GM19023 (cell line): Measurements from ENCODE around the gene SMARCC1.
"Not testable (repeated sequence)": the region's sequence is repeated elsewhere in the genome, so short reads cannot be mapped to it uniquely, and the experiment has no call there.

Experiments
- ATAC-seq: cut with Tn5 transposase; IDR thresholded peaks from one replicate; pipeline ENCODE4 v1.9.1; 2021; ENCODE audit warnings: mild to moderate bottlenecking, moderate library complexity; ENCODE audit not compliant: unreplicated experiment

SMARCC1 gene

GRCh38 chr3:47772047-47772446 is 9.6 kb downstream of the SMARCC1 start:
- no peak for ATAC-seq

GRCh38 chr3:47766186-47766585 is 15.5 kb downstream of the SMARCC1 start:
- no peak for ATAC-seq

GRCh38 chr3:47762233-47762632 is 19.5 kb downstream of the SMARCC1 start:
- no peak for ATAC-seq

GRCh38 chr3:47761046-47761445 is 20.6 kb downstream of the SMARCC1 start:
- ATAC-seq, result no peak

- ATAC-seq, result not testable (repeated sequence)
Measured at GRCh38 chr3:47760207-47760606, 21.5 kb downstream of the SMARCC1 start.

GRCh38 chr3:47758261-47759025 is 23.2 kb downstream of the SMARCC1 start:
- no peak for ATAC-seq

GRCh38 chr3:47752716-47753115 is 29.0 kb downstream of the SMARCC1 start:
- ATAC-seq, result no peak

GRCh38 chr3:47750811-47751354 is 30.8 kb downstream of the SMARCC1 start:
- ATAC-seq, result not testable (repeated sequence)

GRCh38 chr3:47747558-47747957 is 34.1 kb downstream of the SMARCC1 start:
- ATAC-seq, result no peak

- ATAC-seq, result no peak
Measured at GRCh38 chr3:47746264-47746663, 35.4 kb downstream of the SMARCC1 start.

- no peak for ATAC-seq
Measured at GRCh38 chr3:47743855-47744254, 37.8 kb downstream of the SMARCC1 start.

GRCh38 chr3:47743352-47743751 is 38.3 kb downstream of the SMARCC1 start:
- ATAC-seq, result not testable (repeated sequence)

GRCh38 chr3:47741925-47742324 is 39.8 kb downstream of the SMARCC1 start:
- ATAC-seq, result no peak

GRCh38 chr3:47732143-47732542 is 49.5 kb downstream of the SMARCC1 start:
- ATAC-seq, result no peak

- ATAC-seq, result no peak
Measured at GRCh38 chr3:47731061-47731460, 50.6 kb downstream of the SMARCC1 start.

GRCh38 chr3:47722859-47723258 is 58.8 kb downstream of the SMARCC1 start:
- ATAC-seq, result no peak

GRCh38 chr3:47717448-47717847 is 64.2 kb downstream of the SMARCC1 start:
- not testable (repeated sequence) for ATAC-seq

GRCh38 chr3:47716656-47717055 is 65.0 kb downstream of the SMARCC1 start:
- no peak for ATAC-seq

GRCh38 chr3:47715928-47716327 is 65.8 kb downstream of the SMARCC1 start:
- ATAC-seq, result no peak

GRCh38 chr3:47714606-47715005 is 67.1 kb downstream of the SMARCC1 start:
- ATAC-seq, result no peak

GRCh38 chr3:47713655-47714054 is 68.0 kb downstream of the SMARCC1 start:
- no peak for ATAC-seq

GRCh38 chr3:47712398-47712797 is 69.3 kb downstream of the SMARCC1 start:
- ATAC-seq, result no peak

- no peak for ATAC-seq
Measured at GRCh38 chr3:47711596-47711995, 70.1 kb downstream of the SMARCC1 start.
